Activated CD4-positive, alpha-beta T cell treated with anti-CD3 and anti-CD28 coated beads for 4 hours (primary cell): Measurements from ENCODE around the gene CDK11A.
"Not testable (repeated sequence)": the region's sequence is repeated elsewhere in the genome, so short reads cannot be mapped to it uniquely, and the experiment has no call there.

ENCODE experiments used
- DNase-seq, 2 donors: peaks; one replicate each; pipeline ENCODE4 v3.0.0-alpha.2; 2020

Gene CDK11A

GRCh38 chr1:1721201-1721600, 3.0 kb downstream of the CDK11A start:
- no peak for DNase-seq

GRCh38 chr1:1715109-1715883, 8.9 kb downstream of the CDK11A start:
- DNase-seq: not testable (repeated sequence)

GRCh38 chr1:1707897-1708296, 16.3 kb downstream of the CDK11A start:
- DNase-seq: not testable (repeated sequence)

GRCh38 chr1:1707241-1707640, 16.9 kb downstream of the CDK11A start:
- DNase-seq: not testable (repeated sequence)

- DNase-seq: not testable (repeated sequence)
Observed at GRCh38 chr1:1705623-1706022, 18.5 kb downstream of the CDK11A start.

- not testable (repeated sequence) for DNase-seq
Observed at GRCh38 chr1:1704284-1704957, 19.7 kb downstream of the CDK11A start.

GRCh38 chr1:1703796-1704195, 20.4 kb downstream of the CDK11A start:
- DNase-seq: no peak

GRCh38 chr1:1702506-1702905, 21.7 kb downstream of the CDK11A start:
- not testable (repeated sequence) for DNase-seq

GRCh38 chr1:1700557-1700956, 23.6 kb downstream of the CDK11A start:
- DNase-seq: not testable (repeated sequence)

- DNase-seq: not testable (repeated sequence)
Observed at GRCh38 chr1:1700067-1700466, 24.1 kb downstream of the CDK11A start.

- not testable (repeated sequence) for DNase-seq
Observed at GRCh38 chr1:1699061-1699460, 25.1 kb downstream of the CDK11A start.

GRCh38 chr1:1697358-1698183, 26.6 kb downstream of the CDK11A start:
- DNase-seq: not testable (repeated sequence)

- not testable (repeated sequence) for DNase-seq
Observed at GRCh38 chr1:1696431-1697357, 27.5 kb downstream of the CDK11A start.

- DNase-seq: peak; percentile 81 to 97
Observed at GRCh38 chr1:1692714-1693647, 31.2 kb downstream of the CDK11A start, which contains the start of gene SLC35E2B. Gene SLC35E2B (minus strand): TSS chr1:1692795. CDS start chr1:1676699, 16,096 bp downstream.

- DNase-seq: peak; percentile 49 to 80
Observed at GRCh38 chr1:1692324-1692713, 31.8 kb downstream of the CDK11A start.

GRCh38 chr1:1691443-1691842, 32.7 kb downstream of the CDK11A start:
- not testable (repeated sequence) for DNase-seq

GRCh38 chr1:1689526-1689925, 34.6 kb downstream of the CDK11A start:
- DNase-seq: not testable (repeated sequence)

- DNase-seq: no peak
Observed at GRCh38 chr1:1687846-1688245, 36.3 kb downstream of the CDK11A start.

- no peak for DNase-seq
Observed at GRCh38 chr1:1684031-1684681, 40.0 kb downstream of the CDK11A start.
